Measurements from ENCODE around the gene PNPLA5.

The PNPLA5 gene

DNA sequence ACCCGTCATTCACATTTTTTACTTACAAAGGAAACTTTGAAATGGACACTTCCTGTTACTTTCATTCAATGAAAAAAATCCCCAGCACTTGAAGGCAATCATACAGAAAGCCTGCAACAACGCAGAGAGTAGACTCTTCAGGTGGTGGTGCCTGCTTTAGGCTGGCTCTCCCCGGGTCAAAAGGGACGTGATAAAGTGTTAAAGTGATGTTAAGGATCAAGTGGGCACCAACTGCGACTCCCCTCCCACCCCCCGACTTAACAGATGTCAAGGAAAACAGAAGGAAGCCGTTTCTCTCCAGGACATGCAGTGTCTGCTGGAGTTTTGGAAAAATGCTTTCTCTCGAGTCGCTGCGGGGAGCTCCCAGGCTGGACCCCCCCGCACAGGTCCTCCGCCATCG, 31.4 kb upstream of the PNPLA5 start:
- no peak overlapping the region for H3K4me2 ChIP-seq (ENCODE audit: low read depth, low read length, poor library complexity, severe bottlenecking)
- H3K9me2 ChIP-seq (replicated peaks; ENCODE audit: low read depth, low read length): no peaks in the 10 kb centered on the region
- no peak overlapping the region for H3K4me3 ChIP-seq (ENCODE audit: low read length, poor library complexity, severe bottlenecking)
- H4K20me1 ChIP-seq (ENCODE audit: insufficient read depth, low read length, poor library complexity, severe bottlenecking): no peaks in the 10 kb centered on the region
- no peak for TF ChIP-seq EZH2phosphoT487 (IDR thresholded peaks at IDR 0.05; ENCODE audit: borderline replicate concordance)
- TF ChIP-seq, protein P1, sequence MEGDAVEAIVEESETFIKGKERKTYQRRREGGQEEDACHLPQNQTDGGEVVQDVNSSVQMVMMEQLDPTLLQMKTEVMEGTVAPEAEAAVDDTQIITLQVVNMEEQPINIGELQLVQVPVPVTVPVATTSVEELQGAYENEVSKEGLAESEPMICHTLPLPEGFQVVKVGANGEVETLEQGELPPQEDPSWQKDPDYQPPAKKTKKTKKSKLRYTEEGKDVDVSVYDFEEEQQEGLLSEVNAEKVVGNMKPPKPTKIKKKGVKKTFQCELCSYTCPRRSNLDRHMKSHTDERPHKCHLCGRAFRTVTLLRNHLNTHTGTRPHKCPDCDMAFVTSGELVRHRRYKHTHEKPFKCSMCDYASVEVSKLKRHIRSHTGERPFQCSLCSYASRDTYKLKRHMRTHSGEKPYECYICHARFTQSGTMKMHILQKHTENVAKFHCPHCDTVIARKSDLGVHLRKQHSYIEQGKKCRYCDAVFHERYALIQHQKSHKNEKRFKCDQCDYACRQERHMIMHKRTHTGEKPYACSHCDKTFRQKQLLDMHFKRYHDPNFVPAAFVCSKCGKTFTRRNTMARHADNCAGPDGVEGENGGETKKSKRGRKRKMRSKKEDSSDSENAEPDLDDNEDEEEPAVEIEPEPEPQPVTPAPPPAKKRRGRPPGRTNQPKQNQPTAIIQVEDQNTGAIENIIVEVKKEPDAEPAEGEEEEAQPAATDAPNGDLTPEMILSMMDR (conservative IDR thresholded peaks at IDR 0.05; ENCODE audit: low read length): no peak
- no peaks in the 10 kb centered on the region for H3K79me2 ChIP-seq (ENCODE audit: insufficient read depth, low read length)
- H3K9ac ChIP-seq (ENCODE audit: low read depth, low read length, poor library complexity, severe bottlenecking): no peak overlapping the region
- H3K9me3 ChIP-seq (ENCODE audit: insufficient read depth, low read depth, low read length): no peaks in the 10 kb centered on the region
- H3K27me3 ChIP-seq (ENCODE audit: insufficient read depth, low read length, poor library complexity, severe bottlenecking): no peaks in the 10 kb centered on the region
- H2AFZ ChIP-seq (ENCODE audit: low read length): no peak overlapping the region; the same call in 1 of the 2 replicates
- no peaks in the 10 kb centered on the region for H3K36me3 ChIP-seq (ENCODE audit: insufficient read depth, low read length)
- H3K4me1 ChIP-seq (ENCODE audit: insufficient read depth, low read length, poor library complexity, severe bottlenecking): no peaks in the 10 kb centered on the region
- no peaks in the 10 kb centered on the region for H3F3A ChIP-seq (ENCODE audit: low read depth)

DNA sequence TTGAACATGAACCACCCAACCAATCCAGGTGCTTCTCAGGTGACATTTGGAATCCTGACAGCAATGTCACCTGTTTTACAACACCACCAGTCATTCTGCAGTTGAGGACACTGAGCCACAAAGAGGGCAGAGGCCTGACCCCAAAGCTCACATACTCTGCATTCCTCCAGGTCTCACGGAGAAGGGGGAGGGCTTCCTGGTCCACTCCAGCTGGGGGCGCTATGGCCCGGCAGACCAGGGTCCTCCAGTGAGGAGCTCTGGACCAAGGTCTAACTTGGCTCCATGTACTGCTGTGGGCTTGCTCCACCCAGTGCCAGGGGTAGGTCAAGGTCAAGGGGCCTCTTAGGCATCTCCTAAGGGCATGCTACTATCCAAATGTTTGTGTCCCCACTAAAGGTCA, 30.3 kb upstream of the PNPLA5 start:
- Histone ChIP-seq H3K79me2 (ENCODE audit: insufficient read depth, low read length) (no peaks in the 10 kb centered on the region), H3F3A (ENCODE audit: low read depth) (no peaks in the 10 kb centered on the region)

DNA sequence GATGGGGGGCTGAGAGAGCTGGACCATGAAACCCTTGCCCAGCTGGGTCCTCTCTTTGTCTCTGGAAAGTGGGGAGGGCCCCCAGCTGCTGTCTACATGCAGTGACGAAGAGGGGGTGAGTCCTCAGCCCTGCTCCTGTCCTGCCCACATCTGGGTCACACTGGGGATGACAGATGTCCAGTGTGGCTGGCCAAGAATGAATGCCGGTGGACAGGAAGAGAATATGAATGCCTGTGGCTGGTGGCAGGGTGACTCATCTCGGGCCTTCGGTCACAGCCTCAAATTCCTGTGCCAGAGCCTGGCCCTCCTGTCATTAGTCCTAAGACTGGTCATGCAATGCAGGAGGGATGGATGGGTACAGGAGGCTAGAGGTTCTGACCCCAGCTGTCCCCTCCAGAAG, 29.6 kb upstream of the PNPLA5 start:
- Histone ChIP-seq H3K4me3 (ENCODE audit: low read length, poor library complexity, severe bottlenecking) (no peak overlapping the region), H3F3A (ENCODE audit: low read depth) (no peaks in the 10 kb centered on the region), H3K4me2 (ENCODE audit: low read depth, low read length, poor library complexity, severe bottlenecking) (no peak overlapping the region), H4K20me1 (ENCODE audit: insufficient read depth, low read length, poor library complexity, severe bottlenecking) (no peaks in the 10 kb centered on the region), H3K36me3 (ENCODE audit: insufficient read depth, low read length) (no peaks in the 10 kb centered on the region), H3K9ac (ENCODE audit: low read depth, low read length, poor library complexity, severe bottlenecking) (no peak overlapping the region), H3K9me3 (ENCODE audit: insufficient read depth, low read depth, low read length) (no peaks in the 10 kb centered on the region), H3K79me2 (ENCODE audit: insufficient read depth, low read length) (no peaks in the 10 kb centered on the region), H3K9me2 (replicated peaks; ENCODE audit: low read depth, low read length) (no peaks in the 10 kb centered on the region), H2AFZ (ENCODE audit: low read length) (no peak overlapping the region), H3K27me3 (ENCODE audit: insufficient read depth, low read length, poor library complexity, severe bottlenecking) (no peaks in the 10 kb centered on the region), H3K4me1 (ENCODE audit: insufficient read depth, low read length, poor library complexity, severe bottlenecking) (no peaks in the 10 kb centered on the region)
- no peak for TF ChIP-seq EZH2phosphoT487 (IDR thresholded peaks at IDR 0.05; ENCODE audit: borderline replicate concordance)
- TF ChIP-seq, protein P1 (conservative IDR thresholded peaks at IDR 0.05; ENCODE audit: low read length): no peak

More for the DNA sequence above, 30.3 kb upstream of the PNPLA5 start:
- no peaks in the 10 kb centered on the region for H3K9me2 ChIP-seq (replicated peaks; ENCODE audit: low read depth, low read length)
- H3K27me3 ChIP-seq (ENCODE audit: insufficient read depth, low read length, poor library complexity, severe bottlenecking): no peaks in the 10 kb centered on the region
- no peaks in the 10 kb centered on the region for H3K4me1 ChIP-seq (ENCODE audit: insufficient read depth, low read length, poor library complexity, severe bottlenecking)
- H3K4me2 ChIP-seq (ENCODE audit: low read depth, low read length, poor library complexity, severe bottlenecking): no peak overlapping the region
- no peaks in the 10 kb centered on the region for H4K20me1 ChIP-seq (ENCODE audit: insufficient read depth, low read length, poor library complexity, severe bottlenecking)
- H3K4me3 ChIP-seq (ENCODE audit: low read length, poor library complexity, severe bottlenecking): no peak overlapping the region
- H3K9me3 ChIP-seq (ENCODE audit: insufficient read depth, low read depth, low read length): no peaks in the 10 kb centered on the region
- no peak overlapping the region for H3K9ac ChIP-seq (ENCODE audit: low read depth, low read length, poor library complexity, severe bottlenecking)
- no peaks in the 10 kb centered on the region for H3K36me3 ChIP-seq (ENCODE audit: insufficient read depth, low read length)
- TF ChIP-seq, protein P1 (conservative IDR thresholded peaks at IDR 0.05; ENCODE audit: low read length): no peak; the same call in 1 of the 2 replicates
- TF ChIP-seq EZH2phosphoT487 (IDR thresholded peaks at IDR 0.05; ENCODE audit: borderline replicate concordance): no peak
- no peak overlapping the region for H2AFZ ChIP-seq (ENCODE audit: low read length)

All from Loucy (cell line).